ENCODE measurements around the gene FCGR3A.
A peak's percentile ranks its signal among the peaks of the same experiment; 100 is the strongest.
"Not testable (repeated sequence)": the region's sequence is repeated elsewhere in the genome, so short reads cannot be mapped to it uniquely, and the experiment has no call there.

Gene FCGR3A

DNA sequence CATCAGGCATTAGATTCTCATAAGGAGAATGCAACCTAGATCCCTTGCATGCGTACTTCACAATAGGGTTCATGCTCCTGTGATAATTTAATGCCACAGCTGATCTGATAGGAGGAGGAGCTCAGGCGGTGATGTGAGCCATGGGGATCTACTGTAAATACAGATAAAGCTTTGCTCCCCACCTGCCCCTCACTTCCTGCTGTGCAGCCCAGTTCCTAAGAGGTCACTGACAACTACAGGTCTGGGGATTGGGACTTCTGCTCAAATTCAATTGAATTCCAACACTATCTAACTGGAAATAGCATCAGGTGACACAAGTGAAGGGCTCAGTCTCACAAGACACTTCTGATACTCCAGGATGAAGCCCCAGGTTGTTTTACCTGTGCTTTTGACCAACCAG, 7.4 kb upstream of the FCGR3A start:
- not testable (repeated sequence) for DNase-seq (ENCODE audit: low spot score)

DNA sequence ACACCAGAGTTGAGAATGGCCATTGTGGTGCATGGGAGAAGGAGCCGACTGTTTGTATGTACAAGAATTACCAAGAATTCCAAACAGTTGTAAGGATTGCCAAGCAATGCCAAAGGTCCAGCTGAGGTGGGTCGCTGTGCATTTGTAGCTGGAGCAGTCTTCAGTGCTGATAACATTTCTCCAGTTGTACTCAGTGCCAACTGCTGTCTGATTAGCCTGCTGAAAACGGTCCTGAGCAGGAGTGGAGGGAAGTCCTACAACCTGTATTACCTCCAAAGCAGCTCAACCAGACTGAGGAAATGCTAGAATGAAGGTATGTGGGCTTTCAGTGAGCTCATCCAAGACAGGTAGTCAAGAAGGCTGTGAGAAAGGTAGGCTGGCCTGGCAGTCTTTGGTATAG, 6.5 kb upstream of the FCGR3A start:
- DNase-seq (ENCODE audit: low spot score), result not testable (repeated sequence)

- DNase-seq (ENCODE audit: low spot score), result not testable (repeated sequence)
Observed at GRCh38 chr1:161554815-161555417, 5.3 kb upstream of the FCGR3A start.

DNA sequence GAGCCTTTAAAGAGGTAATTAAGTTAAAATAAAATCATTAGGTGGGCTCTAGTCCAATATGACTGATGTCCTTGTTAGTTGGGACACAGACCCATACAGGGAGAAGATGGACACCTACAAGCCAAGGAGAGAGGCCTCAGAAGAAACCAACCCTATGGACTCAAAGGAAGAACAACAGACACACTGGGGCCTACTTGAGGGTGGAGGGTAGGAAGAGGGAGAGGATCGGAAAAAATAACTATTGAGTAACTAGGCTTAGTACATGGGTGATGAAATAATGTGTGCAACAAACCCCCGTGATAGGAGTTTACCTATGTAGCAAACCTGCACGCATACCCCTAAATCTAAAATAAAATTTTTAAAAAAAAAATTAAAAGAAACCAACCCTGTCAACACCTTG, 4.7 kb upstream of the FCGR3A start:
- DNase-seq (ENCODE audit: low spot score), result not testable (repeated sequence)

GRCh38 chr1:161553631-161554030, 4.0 kb upstream of the FCGR3A start:
- DNase-seq (ENCODE audit: low spot score), result not testable (repeated sequence)

DNA sequence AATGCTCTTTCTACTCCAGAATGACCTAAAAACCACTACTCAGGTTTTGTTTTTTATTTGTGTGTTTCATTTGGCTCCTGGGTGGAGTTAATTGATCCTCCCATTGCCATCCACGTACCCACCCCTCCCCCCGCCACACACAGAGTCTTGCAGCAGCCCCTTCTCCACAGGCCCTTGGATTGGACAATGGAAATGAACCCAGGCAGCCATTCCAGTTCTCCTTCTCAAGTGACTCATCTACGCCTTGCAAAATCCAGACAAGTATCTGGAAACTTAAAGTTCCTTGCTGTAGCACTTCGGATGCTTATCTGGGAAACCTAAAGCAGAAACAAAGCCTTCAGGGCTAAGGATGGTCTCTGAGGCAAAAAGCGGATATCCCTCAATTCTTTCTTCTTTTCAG, 1.3 kb upstream of the FCGR3A start:
- not testable (repeated sequence) for DNase-seq (ENCODE audit: low spot score)

DNA sequence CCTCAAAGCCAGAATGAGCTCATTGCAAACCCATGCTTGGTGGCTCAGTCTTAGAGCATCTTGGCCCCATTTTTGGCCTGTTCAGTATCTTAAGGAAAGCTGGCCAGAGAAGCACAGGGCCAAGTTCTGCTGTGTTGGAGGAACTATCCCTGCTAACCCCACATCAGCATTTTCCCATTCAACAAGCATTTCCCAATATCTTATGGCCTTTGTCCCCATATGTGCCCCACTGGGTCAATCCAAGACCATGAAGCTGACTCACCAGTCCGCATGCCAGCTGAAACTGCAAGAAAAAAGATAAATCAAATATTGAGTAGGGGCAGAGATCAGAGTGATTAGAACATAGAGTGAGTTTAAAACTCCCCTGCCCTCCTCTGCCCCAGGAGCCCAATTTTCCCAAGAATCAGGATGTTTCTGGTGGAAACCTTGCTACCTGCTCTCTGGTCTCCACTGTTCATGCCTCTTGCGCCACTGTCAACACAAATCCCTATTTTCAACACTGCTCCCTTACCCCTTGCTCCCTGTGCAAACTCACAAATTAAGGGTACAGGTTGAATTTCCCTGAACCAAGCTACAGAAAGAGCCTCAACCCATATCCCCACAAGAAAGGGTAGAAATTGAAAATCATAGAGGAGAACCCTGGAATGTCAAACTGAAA, 740 bp downstream of the FCGR3A start:
- DNase-seq (ENCODE audit: low spot score), result not testable (repeated sequence)

DNA sequence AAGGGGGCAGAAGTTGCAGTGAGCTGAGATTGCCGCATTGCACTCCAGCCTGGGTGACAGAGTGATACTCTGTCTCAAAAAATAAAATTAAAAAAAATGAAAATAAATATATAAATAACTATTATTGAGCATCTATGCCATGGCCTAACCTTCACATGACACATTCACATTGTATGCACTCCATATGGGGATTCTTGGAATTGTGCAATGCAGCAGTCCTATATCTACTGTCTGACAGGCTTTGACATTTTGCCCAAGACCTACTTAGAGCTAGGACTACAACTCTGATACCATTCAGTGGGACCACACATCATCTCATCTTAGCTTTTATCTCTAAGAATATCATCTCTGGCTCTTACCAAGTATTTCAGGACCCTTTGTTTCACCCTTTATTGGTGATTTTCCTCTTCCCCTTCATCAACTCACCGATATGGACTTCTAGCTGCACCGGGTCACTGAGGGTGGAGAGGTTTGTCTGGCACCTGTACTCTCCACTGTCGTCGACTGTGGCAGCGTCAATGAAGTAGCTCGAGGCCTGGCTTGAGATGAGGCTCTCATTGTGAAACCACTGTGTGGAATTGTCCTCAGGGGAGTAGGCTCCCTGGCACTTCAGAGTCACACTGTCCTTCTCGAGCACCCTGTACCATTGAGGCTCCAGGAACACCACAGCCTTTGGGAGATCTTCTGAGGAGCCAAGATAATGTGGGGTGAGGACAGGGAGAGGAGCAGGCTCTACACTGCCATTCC, 1.4 kb downstream of the FCGR3A start:
- not testable (repeated sequence) for DNase-seq (ENCODE audit: low spot score)

- DNase-seq (ENCODE audit: low spot score), result not testable (repeated sequence)
Observed at GRCh38 chr1:161545005-161545731, 4.5 kb downstream of the FCGR3A start.

DNA sequence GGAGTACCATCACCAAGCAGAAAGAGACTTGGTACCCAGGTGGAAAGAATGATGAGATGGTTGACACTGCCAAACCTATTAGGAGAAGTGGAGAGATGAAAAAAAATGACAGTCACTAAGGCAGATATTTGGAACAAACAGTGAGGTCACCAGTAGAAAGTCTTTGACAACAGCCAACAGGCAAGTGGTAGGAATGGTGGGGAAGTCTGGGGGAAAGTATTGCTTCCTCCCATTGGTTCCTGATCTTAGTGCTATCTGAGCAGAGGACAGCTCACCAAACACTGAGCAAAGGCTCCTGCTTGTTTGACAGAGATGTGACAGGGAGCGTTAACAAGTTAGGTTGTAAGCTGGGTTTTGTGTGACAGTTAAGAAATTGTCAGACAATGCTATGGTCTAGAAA, 6.5 kb downstream of the FCGR3A start:
- not testable (repeated sequence) for DNase-seq (ENCODE audit: low spot score)

DNA sequence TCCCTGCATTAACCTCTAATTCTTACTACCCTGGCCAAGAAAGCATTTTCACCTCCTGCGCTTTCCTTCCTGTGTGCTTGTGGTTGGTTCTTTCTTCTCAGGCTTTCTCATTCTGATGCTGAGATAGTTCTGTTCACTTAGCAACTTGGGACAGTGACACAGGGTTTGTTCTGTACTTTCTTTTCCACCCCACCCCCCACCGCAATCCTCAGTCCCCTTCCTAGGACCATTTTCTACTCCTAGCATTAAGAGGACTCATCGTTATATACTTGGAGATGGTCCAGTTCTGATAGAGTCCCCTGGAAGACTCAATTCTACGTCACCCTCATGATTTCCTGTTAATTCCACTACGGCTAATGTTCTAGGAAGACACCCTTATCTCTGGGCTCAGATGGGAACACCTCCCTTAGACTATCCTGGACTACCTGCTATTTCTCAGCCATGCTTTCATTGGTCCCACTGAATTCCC, 7.5 kb downstream of the FCGR3A start:
- DNase-seq (ENCODE audit: low spot score), result not testable (repeated sequence)

- not testable (repeated sequence) for DNase-seq (ENCODE audit: low spot score)
Observed at GRCh38 chr1:161540570-161540960, 9.1 kb downstream of the FCGR3A start.

DNA sequence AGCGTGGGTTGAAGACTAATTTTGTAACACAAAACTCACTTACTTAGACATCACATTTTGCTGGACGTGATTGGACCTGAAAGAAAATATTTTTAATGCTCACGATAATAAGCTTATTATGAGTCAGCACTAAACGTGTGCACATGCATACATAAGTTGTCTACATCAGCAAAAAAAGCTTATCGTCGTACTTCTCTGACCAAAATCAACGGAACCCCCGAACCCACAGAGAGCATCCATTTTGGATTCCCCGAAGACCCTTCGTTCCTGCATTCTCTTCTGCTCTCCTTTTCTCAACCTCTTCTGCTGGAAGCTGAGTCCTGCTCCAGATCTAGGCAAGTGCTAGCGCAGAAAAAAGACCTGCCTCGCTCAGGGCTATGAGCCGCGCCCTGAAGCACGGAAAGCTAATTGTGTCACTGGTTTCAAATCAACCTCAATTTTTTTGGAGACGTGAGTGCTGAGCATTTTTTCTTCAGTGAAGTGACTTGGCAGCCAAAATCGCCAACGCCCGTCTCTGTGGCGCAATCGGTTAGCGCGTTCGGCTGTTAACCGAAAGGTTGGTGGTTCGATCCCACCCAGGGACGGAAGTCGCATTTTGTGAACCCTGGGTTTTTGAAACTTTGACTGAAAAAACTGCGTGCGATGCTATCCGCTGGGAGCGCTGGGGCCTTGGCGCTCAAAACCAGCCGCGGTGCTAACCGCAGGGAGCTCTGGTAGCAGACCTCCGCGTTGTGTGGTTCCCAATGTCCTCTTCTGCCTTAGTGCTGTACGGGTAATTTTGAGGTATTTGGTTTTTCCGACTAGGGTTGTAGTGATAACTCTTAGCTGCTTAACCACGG, 9.7 kb downstream of the FCGR3A start:
- peak; percentile 17 for DNase-seq (ENCODE audit: low spot score)

- not testable (repeated sequence) for DNase-seq (ENCODE audit: low spot score)
Observed at GRCh38 chr1:161538925-161539479, 10.6 kb downstream of the FCGR3A start.

- not testable (repeated sequence) for DNase-seq (ENCODE audit: low spot score)
Observed at GRCh38 chr1:161537068-161537669, 12.4 kb downstream of the FCGR3A start.

DNA sequence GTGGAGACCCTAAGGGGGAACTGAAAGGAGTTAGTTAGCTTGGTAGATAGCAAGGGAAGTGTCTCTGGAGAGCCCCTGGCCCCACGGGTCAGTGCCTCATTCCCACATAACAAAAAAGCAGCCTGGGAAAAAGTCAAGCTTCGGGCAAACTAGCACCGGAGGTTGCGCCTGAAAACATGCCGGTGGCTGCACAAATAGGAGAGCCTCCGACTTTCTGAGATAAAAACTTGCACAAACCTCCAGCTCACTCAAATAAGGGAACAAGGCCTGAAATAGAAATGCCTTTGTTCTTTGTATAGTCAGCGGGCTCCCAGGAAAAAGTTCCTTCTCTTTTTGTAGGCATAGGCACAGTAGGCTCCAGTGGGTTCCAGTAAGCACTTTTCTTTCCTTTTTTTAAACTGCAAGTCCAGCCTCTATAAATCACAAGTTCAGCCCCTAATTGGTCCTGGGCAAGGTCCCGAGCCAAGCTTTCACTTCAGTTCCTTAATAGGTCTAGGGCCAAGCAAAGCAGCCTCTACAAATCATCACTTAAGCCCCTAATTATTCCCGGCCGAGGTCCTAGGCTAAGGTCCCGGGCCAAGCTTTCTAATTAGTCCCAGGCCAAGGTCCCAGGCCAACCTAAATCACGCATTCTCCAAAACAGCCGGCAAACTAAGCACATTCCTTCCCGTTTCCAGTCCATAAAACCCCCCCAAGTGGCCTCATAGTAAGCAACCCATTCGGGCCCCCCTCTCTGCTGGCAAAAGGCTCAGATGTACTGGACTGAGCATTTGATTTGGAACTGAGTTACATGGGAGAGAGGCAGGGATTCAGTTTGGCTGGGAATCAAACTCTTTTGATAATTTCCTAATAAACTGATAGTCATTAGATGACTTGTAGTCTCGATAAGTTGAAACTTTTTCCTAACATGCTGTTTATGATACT, 16.7 kb downstream of the FCGR3A start:
- not testable (repeated sequence) for DNase-seq (ENCODE audit: low spot score)

DNA sequence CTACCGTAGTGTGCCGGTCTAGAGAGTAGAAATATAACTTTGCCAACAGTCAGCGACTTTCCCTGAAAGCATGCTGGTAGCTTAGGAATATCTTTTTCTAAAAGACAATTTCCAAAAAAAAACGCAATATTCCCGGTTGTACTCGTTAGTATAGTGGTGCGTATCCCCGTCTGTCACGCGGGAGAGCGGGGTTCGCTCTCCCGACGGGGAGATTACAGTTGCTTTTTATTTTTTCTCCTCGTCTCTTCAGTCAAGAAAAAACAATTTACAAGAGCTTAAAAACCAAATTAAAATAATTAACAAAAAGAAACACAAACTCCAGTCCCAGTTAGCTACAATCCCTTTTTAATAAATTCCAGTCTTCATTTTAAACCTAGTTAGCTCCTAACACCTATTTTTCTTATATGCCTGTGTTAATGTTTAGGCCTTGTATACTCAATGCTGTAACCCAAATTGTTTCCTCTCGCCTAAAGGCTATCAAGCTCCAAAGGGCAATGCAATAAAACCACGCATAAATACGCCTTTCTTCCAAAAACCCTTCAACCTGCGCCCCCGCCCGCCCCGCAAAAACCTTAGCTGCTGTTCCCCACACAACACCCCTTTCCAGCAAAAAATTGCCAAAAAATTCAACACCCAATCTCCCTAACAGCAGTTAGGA, 17.5 kb downstream of the FCGR3A start:
- DNase-seq (ENCODE audit: low spot score), result no peak

- peak; percentile 66 for DNase-seq (ENCODE audit: low spot score)
Observed at GRCh38 chr1:161530671-161531641, 18.7 kb downstream of the FCGR3A start.

All from HuH-7 (cell line).